ENCODE data around the gene RPTOR. TPM values are rescaled to one million over a fixed set of nuclear protein-coding genes. Genes with fewer than 3 reads are reported as not detected.

Gene RPTOR
- total and polyA plus RNA-seq, 4 experiments from 2014 or later: 2.4 to 51.8 (median 29.6) TPM

GRCh38 chr17:80608326-80608725 is 63.7 kb downstream of the RPTOR start:
- H3K27ac Mint-ChIP-seq: no peak overlapping the region
- intact Hi-C loops (cut with micrococcal nuclease): no loop called here
- CTCF ChIA-PET (ENCODE audit: partially characterized antibody): no interaction called here

DNA sequence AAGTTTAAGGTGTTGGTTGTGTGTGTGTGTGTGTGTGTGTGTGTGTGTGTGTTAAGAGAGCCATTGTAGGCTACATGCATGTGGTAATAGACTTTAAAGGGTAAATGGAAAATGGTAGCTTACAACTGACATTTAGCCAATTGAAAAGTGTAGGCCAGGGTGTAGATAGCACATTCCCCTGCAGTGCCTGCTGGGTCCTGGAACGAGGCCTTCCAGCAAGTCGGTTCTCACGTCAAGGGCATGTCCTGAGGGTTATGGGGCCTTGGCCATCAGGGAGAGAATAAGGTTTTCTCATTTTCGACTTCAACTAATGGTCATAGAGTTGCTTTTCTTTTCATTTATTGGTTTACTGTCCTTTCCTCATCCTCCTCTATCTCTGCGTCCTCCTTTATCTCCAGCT is 65.1 kb downstream of the RPTOR start:
- Histone ChIP-seq H3K4me3 (ENCODE audit: low read length in 2 of 2) (no peak overlapping the region), H3K27ac (ENCODE audit: low read depth, low read length) (no peak overlapping the region), H3K36me3 (ENCODE audit: insufficient read depth, low read length) (no peaks in the 10 kb centered on the region), H3K4me1 (ENCODE audit: insufficient read depth, low read length) (peaks cover 28% of the 10 kb centered on the region), H3K27me3 (ENCODE audit: insufficient read depth, low read length) (no peaks in the 10 kb centered on the region), H3K9me3 (ENCODE audit: control insufficient read depth in 1 of 2, low read length in 2 of 2) (no peaks in the 10 kb centered on the region)
- no peak for DNase-seq
- H3K4me1 Mint-ChIP-seq: peaks cover 38 to 64% (median 51%) of the 10 kb centered on the region in 4 donors
- POLR2A ChIA-PET (ENCODE audit: partially characterized antibody): interaction anchor here (0.9 kb wide), 1 partner anchor 9 kb away, joined by 3 read pairs; no protein-coding TSS in a partner anchor
- CTCF ChIA-PET (ENCODE audit: partially characterized antibody): no interaction called here
- no peaks in the 10 kb centered on the region for H3K9me3 Mint-ChIP-seq
- peak overlapping the region in 1 of 8 donors; percentile 46 for H3K4me3 Mint-ChIP-seq
- H3K36me3 Mint-ChIP-seq: no peaks in the 10 kb centered on the region
- intact Hi-C loops (cut with micrococcal nuclease): no loop called here
- H3K27me3 Mint-ChIP-seq: no peaks in the 10 kb centered on the region
- H3K27ac Mint-ChIP-seq: peak overlapping the region in 4 of 7 donors; percentile 31 to 80 (median 52)

More at GRCh38 chr17:80608326-80608725, 63.7 kb downstream of the RPTOR start:
- no peaks in the 10 kb centered on the region for H3K36me3 ChIP-seq (ENCODE audit: insufficient read depth, low read length)
- no peaks in the 10 kb centered on the region for H3K9me3 Mint-ChIP-seq
- no peaks in the 10 kb centered on the region for H3K36me3 Mint-ChIP-seq
- no peak overlapping the region for H3K4me3 Mint-ChIP-seq
- no peaks in the 10 kb centered on the region for H3K9me3 ChIP-seq (ENCODE audit: control insufficient read depth in 1 of 2, low read length in 2 of 2)
- DNase-seq: no peak
- no peak overlapping the region for H3K27ac ChIP-seq (ENCODE audit: low read depth, low read length)
- POLR2A ChIA-PET (ENCODE audit: partially characterized antibody): no interaction called here
- no peaks in the 10 kb centered on the region for H3K27me3 ChIP-seq (ENCODE audit: insufficient read depth, low read length)
- H3K4me1 Mint-ChIP-seq: peaks cover 39 to 66% (median 53%) of the 10 kb centered on the region in 4 donors
- H3K4me3 ChIP-seq (ENCODE audit: low read length in 2 of 2): no peak overlapping the region
- peaks cover 28% of the 10 kb centered on the region for H3K4me1 ChIP-seq (ENCODE audit: insufficient read depth, low read length)
- H3K27me3 Mint-ChIP-seq: no peaks in the 10 kb centered on the region

- no peaks in the 10 kb centered on the region for H3K9me3 Mint-ChIP-seq
- H3K4me1 Mint-ChIP-seq: peaks cover 28 to 59% (median 42%) of the 10 kb centered on the region in 4 donors
- H3K4me3 Mint-ChIP-seq: no peak overlapping the region
- no peaks in the 10 kb centered on the region for H3K27me3 Mint-ChIP-seq
- no peak for DNase-seq
- ChIA-PET POLR2A (ENCODE audit: partially characterized antibody) (no interaction called here), CTCF (ENCODE audit: partially characterized antibody) (no interaction called here)
- H3K27ac Mint-ChIP-seq: peak overlapping the region in 1 of 7 donors; percentile 62
- intact Hi-C loops (cut with micrococcal nuclease): no loop called here
- Histone ChIP-seq H3K9me3 (ENCODE audit: control insufficient read depth in 1 of 2, low read length in 2 of 2) (no peaks in the 10 kb centered on the region), H3K27ac (ENCODE audit: low read depth, low read length) (no peak overlapping the region), H3K4me3 (ENCODE audit: low read length in 2 of 2) (no peak overlapping the region), H3K27me3 (ENCODE audit: insufficient read depth, low read length) (no peaks in the 10 kb centered on the region), H3K4me1 (ENCODE audit: insufficient read depth, low read length) (peaks cover 22% of the 10 kb centered on the region), H3K36me3 (ENCODE audit: insufficient read depth, low read length) (no peaks in the 10 kb centered on the region)
- H3K36me3 Mint-ChIP-seq: no peaks in the 10 kb centered on the region
Observed at GRCh38 chr17:80611816-80612215, 67.2 kb downstream of the RPTOR start.

- Histone ChIP-seq H3K27ac (ENCODE audit: low read depth, low read length) (no peak overlapping the region), H3K27me3 (ENCODE audit: insufficient read depth, low read length) (no peaks in the 10 kb centered on the region), H3K9me3 (ENCODE audit: control insufficient read depth in 1 of 2, low read length in 2 of 2) (no peaks in the 10 kb centered on the region), H3K4me3 (ENCODE audit: low read length in 2 of 2) (no peak overlapping the region), H3K4me1 (ENCODE audit: insufficient read depth, low read length) (peaks cover 17% of the 10 kb centered on the region), H3K36me3 (ENCODE audit: insufficient read depth, low read length) (no peaks in the 10 kb centered on the region)
- ChIA-PET CTCF (ENCODE audit: partially characterized antibody) (interaction anchor here (0.8 kb wide), 1 partner anchor 13 kb away, joined by 3 read pairs; no protein-coding TSS in a partner anchor), POLR2A (ENCODE audit: partially characterized antibody) (no interaction called here)
- no peak for DNase-seq
- no peaks in the 10 kb centered on the region for H3K36me3 Mint-ChIP-seq
- peak overlapping the region in 4 of 7 donors; percentile 67 to 86 (median 80) for H3K27ac Mint-ChIP-seq
- intact Hi-C loops (cut with micrococcal nuclease): no loop called here
- peaks cover 27 to 55% (median 42%) of the 10 kb centered on the region in 4 donors for H3K4me1 Mint-ChIP-seq
- no peaks in the 10 kb centered on the region for H3K9me3 Mint-ChIP-seq
- H3K4me3 Mint-ChIP-seq: peak overlapping the region in 2 of 8 donors; percentile 40 to 55
- no peaks in the 10 kb centered on the region for H3K27me3 Mint-ChIP-seq
Observed at GRCh38 chr17:80612997-80613731, 68.5 kb downstream of the RPTOR start.

DNA sequence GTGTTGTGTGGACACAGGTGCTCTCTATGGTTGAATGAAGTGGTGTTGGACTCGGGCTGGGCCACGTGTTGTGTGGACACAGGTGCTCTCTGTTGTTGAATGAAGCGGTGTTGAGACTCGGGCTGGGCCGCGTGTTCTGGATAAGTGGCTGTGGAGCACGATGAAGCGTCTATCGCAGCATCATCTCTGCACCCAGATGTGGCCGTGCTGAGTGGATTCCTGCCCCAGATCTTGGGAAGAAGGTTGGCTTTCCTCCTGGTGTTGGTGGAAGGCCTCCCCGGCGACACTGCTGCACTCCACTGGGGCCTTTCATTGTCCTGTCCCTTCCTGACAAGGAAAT is 69.1 kb downstream of the RPTOR start:
- Histone ChIP-seq H3K27me3 (ENCODE audit: insufficient read depth, low read length) (no peaks in the 10 kb centered on the region), H3K4me1 (ENCODE audit: insufficient read depth, low read length) (peaks cover 17% of the 10 kb centered on the region), H3K36me3 (ENCODE audit: insufficient read depth, low read length) (no peaks in the 10 kb centered on the region), H3K9me3 (ENCODE audit: control insufficient read depth in 1 of 2, low read length in 2 of 2) (no peaks in the 10 kb centered on the region), H3K4me3 (ENCODE audit: low read length in 2 of 2) (no peak overlapping the region), H3K27ac (ENCODE audit: low read depth, low read length) (no peak overlapping the region)
- Mint-ChIP-seq H3K4me1 (peaks cover 28 to 59% (median 44%) of the 10 kb centered on the region in 4 donors), H3K36me3 (no peaks in the 10 kb centered on the region), H3K4me3 (peak overlapping the region in 1 of 8 donors; percentile 40), H3K27me3 (no peaks in the 10 kb centered on the region), H3K27ac (peak overlapping the region in 3 of 7 donors; percentile 16 to 84 (median 67)), H3K9me3 (no peaks in the 10 kb centered on the region)
- DNase-seq: no peak
- intact Hi-C loops (cut with micrococcal nuclease): no loop called here
- ChIA-PET CTCF (ENCODE audit: partially characterized antibody) (no interaction called here), POLR2A (ENCODE audit: partially characterized antibody) (no interaction called here)

DNA sequence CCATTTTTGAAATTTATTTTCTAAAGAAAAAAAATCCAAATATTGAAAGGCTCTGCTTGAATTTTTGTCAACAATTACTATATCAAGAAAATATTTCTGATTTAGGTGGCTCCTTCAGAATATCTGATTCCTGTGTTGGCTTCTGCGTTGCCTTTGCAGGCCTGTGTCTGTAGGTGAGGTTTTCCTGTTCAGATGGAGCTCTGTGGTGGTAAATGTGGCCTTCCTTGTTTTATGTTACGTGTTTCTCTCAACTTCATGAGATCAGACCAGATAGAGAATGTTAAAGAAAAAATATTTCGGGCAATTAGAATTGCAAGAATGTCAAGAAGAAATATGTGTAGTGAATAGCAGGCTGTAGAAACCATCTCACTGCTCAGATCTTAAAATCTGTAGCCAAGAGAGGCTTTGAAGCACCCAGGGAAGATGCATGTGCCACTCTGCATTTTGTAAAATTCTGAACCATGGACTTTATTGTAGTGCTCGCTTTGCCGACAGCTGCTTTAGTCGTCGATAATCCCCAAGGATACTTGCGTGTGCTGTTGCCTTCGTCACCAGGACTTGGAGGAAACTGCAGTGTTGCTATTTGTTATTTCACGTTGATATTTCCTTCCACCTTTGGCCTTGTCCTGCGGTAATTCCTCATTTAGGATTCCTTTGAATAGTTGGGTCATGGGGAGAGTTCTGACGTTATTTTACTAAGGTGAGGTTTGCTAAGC is 69.9 kb downstream of the RPTOR start:
- Mint-ChIP-seq H3K27ac (peak overlapping the region; percentile 6 to 88 (median 61)), H3K27me3 (no peaks in the 10 kb centered on the region), H3K4me1 (peaks cover 26 to 57% (median 42%) of the 10 kb centered on the region in 4 donors), H3K9me3 (no peaks in the 10 kb centered on the region), H3K36me3 (no peaks in the 10 kb centered on the region), H3K4me3 (peak overlapping the region in 5 of 8 donors; percentile 3 to 60 (median 5))
- intact Hi-C loops (cut with micrococcal nuclease): no loop called here
- Histone ChIP-seq H3K27me3 (ENCODE audit: insufficient read depth, low read length) (no peaks in the 10 kb centered on the region), H3K9me3 (ENCODE audit: control insufficient read depth in 1 of 2, low read length in 2 of 2) (no peaks in the 10 kb centered on the region), H3K4me1 (ENCODE audit: insufficient read depth, low read length) (peaks cover 17% of the 10 kb centered on the region), H3K4me3 (ENCODE audit: low read length in 2 of 2) (no peak overlapping the region), H3K27ac (ENCODE audit: low read depth, low read length) (no peak overlapping the region), H3K36me3 (ENCODE audit: insufficient read depth, low read length) (no peaks in the 10 kb centered on the region)
- DNase-seq: peak in 2 of 5 donors; percentile 8 to 10
- CTCF ChIA-PET (ENCODE audit: partially characterized antibody): interaction anchor here (1.8 kb wide), 1 partner anchor 10 kb away, joined by 5 read pairs; no protein-coding TSS in a partner anchor
- POLR2A ChIA-PET (ENCODE audit: partially characterized antibody): no interaction called here

- peaks cover 17% of the 10 kb centered on the region for H3K4me1 ChIP-seq (ENCODE audit: insufficient read depth, low read length)
- H3K9me3 ChIP-seq (ENCODE audit: control insufficient read depth in 1 of 2, low read length in 2 of 2): no peaks in the 10 kb centered on the region
- no peaks in the 10 kb centered on the region for H3K9me3 Mint-ChIP-seq
- H3K4me1 Mint-ChIP-seq: peaks cover 22 to 50% (median 36%) of the 10 kb centered on the region in 4 donors
- no peak overlapping the region for H3K4me3 Mint-ChIP-seq
- peak overlapping the region in 5 of 7 donors; percentile 6 to 87 (median 46) for H3K27ac Mint-ChIP-seq
- no peaks in the 10 kb centered on the region for H3K36me3 ChIP-seq (ENCODE audit: insufficient read depth, low read length)
- no peak overlapping the region for H3K4me3 ChIP-seq (ENCODE audit: low read length in 2 of 2)
- CTCF ChIA-PET (ENCODE audit: partially characterized antibody): interaction anchor here (1.8 kb wide), 1 partner anchor 11 kb away, joined by 5 read pairs; no protein-coding TSS in a partner anchor
- intact Hi-C loops (cut with micrococcal nuclease): no loop called here
- no peaks in the 10 kb centered on the region for H3K27me3 ChIP-seq (ENCODE audit: insufficient read depth, low read length)
- POLR2A ChIA-PET (ENCODE audit: partially characterized antibody): interaction anchor here (0.6 kb wide), 1 partner anchor 376 kb away, joined by 3 read pairs; the partner anchor contains the start of gene CHMP6
- no peaks in the 10 kb centered on the region for H3K36me3 Mint-ChIP-seq
- H3K27ac ChIP-seq (ENCODE audit: low read depth, low read length): no peak overlapping the region
- DNase-seq: no peak
- H3K27me3 Mint-ChIP-seq: no peaks in the 10 kb centered on the region
Observed at GRCh38 chr17:80615376-80615775, 70.7 kb downstream of the RPTOR start.

Data from CD4-positive, alpha-beta memory T cell (primary cell).